ENCODE results near the gene ARL6IP1.
"Not testable (repeated sequence)": the region's sequence is repeated elsewhere in the genome, so short reads cannot be mapped to it uniquely, and the experiment has no call there.

The ARL6IP1 gene

GRCh38 chr16:18757960-18758660 is 43.2 kb downstream of the ARL6IP1 start:
- DNase-seq, result not testable (repeated sequence)

GRCh38 chr16:18756639-18757038 is 44.7 kb downstream of the ARL6IP1 start:
- DNase-seq, result not testable (repeated sequence)

- DNase-seq, result not testable (repeated sequence)
Observed at GRCh38 chr16:18742870-18743269, 58.5 kb downstream of the ARL6IP1 start.
